Prostate gland (tissue), 2 donors: ENCODE data around the gene CDC42BPB. TPM values are rescaled to one million over a fixed set of nuclear protein-coding genes. Genes with fewer than 3 reads are reported as not detected.

Experiments
- DNase-seq: peaks from one replicate; pipeline ENCODE4 v3.0.0-alpha.2; 2019; ENCODE audit warnings: low spot score
- H3K27ac ChIP-seq, 2 donors: fragments of 200-600 bp; sonication (generic); 2 replicates each; pipeline ENCODE4 v1.5.1; 2017 to 2019
- H3K27me3 ChIP-seq: fragments of 200-600 bp; sonication (generic); replicated peaks from 2 replicates; pipeline ENCODE4 v1.5.1; 2019; ENCODE audit not compliant: insufficient read depth
- H3K36me3 ChIP-seq, 2 donors: fragments of 200-600 bp; sonication (generic); 1 replicate in 1 of 2; 2 replicates in 1 of 2; pipeline versions ENCODE4 v1.5.1 to v1.8.1; 2017 to 2019
- H3K4me1 ChIP-seq: fragments of 200-600 bp; sonication (generic); replicated peaks from 2 replicates; pipeline ENCODE4 v1.5.1; 2019
- H3K4me3 ChIP-seq, 2 donors: fragments of 200-600 bp; sonication (generic); 2 replicates each; pipeline ENCODE4 v1.5.1; 2017 to 2019
- H3K9me3 ChIP-seq: fragments of 200-600 bp; sonication (generic); 2 replicates; pipeline ENCODE4 v1.5.1; 2017
- POLR2A ChIP-seq: fragments of 450-650 bp; IDR thresholded peaks from one replicate; pipeline ENCODE4 v1.6.1; 2016; ENCODE audit warnings: antibody characterized with exemption, mild to moderate bottlenecking
- POLR2AphosphoS5 ChIP-seq: sonication (generic); formaldehyde crosslinking; IDR thresholded peaks from one replicate; pipeline ENCODE4 v1.6.1; 2017; ENCODE audit warnings: antibody characterized with exemption
- WGBS: methylation state at CpG from one replicate; pipeline ENCODE4 v1.1.5; 2018; 5-methylcytosine and 5-hydroxymethylcytosine counted together
- intact Hi-C: fragments of 100-400 bp; cut with DNase I; formaldehyde crosslinking; loops from one replicate; pipeline ENCODE4 v1.14.2; 2022
- total RNA-seq, 2 donors: library from RNA; depleted of rRNA; stranded (reverse); fragments of >200 nt; gene quantifications; one replicate each; pipeline ENCODE4 v1.1.0, GENCODE V29; 2016
- TF ChIP-seq, protein P1 (sequence below), 4 experiments: fragments of 200-600 bp in 2 of 4; fragments of 450-650 bp in 2 of 4; sonication (generic) in 2 of 4; IDR thresholded peaks; 1 replicate in 3 of 4; 2 replicates in 1 of 4; pipeline ENCODE4 v1.5.1; 2016 to 2019; ENCODE audit warnings: antibody characterized with exemption in 4 of 4, mild to moderate bottlenecking in 2 of 4, moderate library complexity in 2 of 4

CDC42BPB gene
- total RNA-seq, 2 donors from 2014 or later, result 78.9 to 172 TPM

DNA sequence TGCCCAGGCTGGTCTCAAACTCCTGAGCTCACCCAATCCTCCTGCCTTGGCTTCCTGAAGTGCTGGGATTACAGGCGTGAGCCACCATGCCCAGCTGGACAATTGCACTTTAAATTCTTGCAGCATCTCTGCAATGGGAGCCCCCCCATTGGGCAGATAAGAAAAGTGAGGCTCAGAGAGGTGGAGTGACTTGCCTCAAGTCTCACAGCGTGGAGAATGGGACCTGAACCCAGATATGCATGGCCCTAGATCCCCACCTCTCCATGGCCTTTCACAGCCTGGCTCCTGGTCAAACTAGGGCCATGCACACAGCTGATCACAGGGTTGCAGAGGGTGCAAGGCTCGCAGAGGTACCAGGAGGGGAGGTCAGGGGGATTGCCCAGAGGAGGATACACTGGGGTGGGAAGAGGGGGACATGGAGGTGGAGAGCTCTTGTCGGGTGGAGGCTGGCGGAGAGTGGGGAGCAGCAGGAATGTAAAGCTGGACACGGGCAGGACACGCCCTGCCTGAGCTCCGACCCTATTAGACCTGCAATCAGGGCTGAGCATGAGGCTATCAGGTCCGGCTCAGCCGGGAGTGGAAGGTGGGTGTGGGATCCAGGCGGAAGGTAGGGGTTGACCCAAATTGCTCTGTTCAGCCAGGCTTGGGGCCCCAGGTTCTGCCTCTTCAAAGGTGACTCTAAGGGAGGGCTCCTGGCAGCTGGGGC lies 44.1 kb upstream of the CDC42BPB start:
- Histone ChIP-seq H3K27me3 (peaks cover 28% of the 10 kb centered on the region), H3K27ac (no peak overlapping the region), H3K9me3 (no peaks in the 10 kb centered on the region), H3K4me1 (peaks cover 4% of the 10 kb centered on the region), H3K4me3 (no peak overlapping the region), H3K36me3 (no peaks in the 10 kb centered on the region)
- TF ChIP-seq, protein P1, sequence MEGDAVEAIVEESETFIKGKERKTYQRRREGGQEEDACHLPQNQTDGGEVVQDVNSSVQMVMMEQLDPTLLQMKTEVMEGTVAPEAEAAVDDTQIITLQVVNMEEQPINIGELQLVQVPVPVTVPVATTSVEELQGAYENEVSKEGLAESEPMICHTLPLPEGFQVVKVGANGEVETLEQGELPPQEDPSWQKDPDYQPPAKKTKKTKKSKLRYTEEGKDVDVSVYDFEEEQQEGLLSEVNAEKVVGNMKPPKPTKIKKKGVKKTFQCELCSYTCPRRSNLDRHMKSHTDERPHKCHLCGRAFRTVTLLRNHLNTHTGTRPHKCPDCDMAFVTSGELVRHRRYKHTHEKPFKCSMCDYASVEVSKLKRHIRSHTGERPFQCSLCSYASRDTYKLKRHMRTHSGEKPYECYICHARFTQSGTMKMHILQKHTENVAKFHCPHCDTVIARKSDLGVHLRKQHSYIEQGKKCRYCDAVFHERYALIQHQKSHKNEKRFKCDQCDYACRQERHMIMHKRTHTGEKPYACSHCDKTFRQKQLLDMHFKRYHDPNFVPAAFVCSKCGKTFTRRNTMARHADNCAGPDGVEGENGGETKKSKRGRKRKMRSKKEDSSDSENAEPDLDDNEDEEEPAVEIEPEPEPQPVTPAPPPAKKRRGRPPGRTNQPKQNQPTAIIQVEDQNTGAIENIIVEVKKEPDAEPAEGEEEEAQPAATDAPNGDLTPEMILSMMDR (IDR thresholded peaks at IDR 0.05), result no peak
- TF ChIP-seq POLR2A (no peak), POLR2AphosphoS5 (no peak)
- intact Hi-C loops, result no loop called here
- DNase-seq, result no peak
- 97% methylated on average over 11 of the region's 11 CpGs for WGBS

DNA sequence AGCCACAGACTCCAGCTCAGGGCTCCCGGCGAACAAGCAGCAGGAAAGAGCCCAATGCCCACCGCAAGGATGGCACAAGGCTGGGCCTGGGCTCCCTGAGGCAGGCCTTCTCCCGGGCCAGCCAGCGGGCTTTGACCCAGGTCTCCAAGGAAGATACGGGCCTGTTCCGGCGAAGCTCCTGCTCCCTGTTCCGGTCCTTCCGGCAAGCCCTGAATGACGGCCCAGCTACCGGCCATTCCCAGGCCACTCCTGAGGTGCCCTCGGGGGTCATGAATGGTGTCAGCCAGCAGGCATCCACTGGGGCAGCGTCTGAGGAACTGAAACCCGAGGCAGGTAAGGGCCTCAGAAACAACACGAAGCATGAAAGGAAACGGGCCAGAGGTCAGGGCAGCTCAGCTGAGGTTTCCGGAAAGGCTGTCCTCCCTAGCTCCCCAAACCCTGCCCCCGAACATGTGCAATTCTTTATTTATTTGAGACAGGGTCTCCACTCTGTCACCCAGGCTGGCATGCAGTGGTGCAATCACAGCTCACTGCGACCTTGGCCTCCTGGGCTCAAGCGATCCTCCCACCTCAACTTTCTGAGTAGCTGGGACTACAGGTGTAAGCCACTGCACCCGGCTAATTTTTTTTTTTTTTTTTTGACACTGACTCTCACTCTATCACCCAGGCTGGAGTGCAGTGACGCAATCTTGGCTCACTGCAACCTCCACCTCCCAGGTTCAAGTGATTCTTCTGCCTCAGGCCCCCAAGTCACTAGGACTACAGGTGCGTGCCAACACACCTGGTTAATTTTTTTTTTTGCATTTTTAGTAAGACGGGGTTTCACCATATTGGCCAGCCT lies 43.2 kb upstream of the CDC42BPB start:
- Histone ChIP-seq H3K4me3 (no peak overlapping the region), H3K4me1 (peaks cover 4% of the 10 kb centered on the region), H3K9me3 (no peaks in the 10 kb centered on the region), H3K27ac (no peak overlapping the region), H3K27me3 (peaks cover 28% of the 10 kb centered on the region), H3K36me3 (no peaks in the 10 kb centered on the region)
- TF ChIP-seq, protein P1 (IDR thresholded peaks at IDR 0.05), result no peak
- no peak for TF ChIP-seq POLR2A
- TF ChIP-seq POLR2AphosphoS5, result no peak
- intact Hi-C loops, result no loop called here
- DNase-seq, result no peak
- WGBS, result 83% methylated on average over 25 of the region's 25 CpGs

DNA sequence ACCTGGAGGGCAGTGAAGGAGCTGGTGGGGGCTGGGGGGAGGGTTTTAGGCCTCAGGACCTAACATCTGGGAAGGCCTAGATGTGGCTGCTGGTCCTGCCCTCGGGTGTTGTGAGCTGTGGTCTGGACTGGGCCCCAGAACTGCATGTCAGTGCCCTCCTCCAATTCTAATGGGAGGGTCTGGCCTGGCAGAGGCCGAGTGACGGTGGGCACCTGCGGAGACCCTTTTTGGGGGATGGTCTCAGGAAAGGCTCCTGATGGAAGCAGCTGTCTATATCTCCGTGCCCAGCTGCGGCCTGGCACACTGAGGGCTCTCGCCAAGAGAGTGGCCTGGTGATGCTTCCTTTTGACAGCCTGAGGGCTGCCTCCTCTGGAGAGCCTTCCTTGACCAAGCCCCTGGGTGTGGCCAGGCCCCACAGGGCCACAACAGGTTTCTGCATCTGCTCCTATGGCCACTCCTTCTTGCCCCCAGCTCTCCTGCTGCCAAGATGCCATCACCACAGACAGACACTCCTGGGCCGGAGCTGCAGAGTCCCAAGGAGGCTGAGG lies 42.5 kb upstream of the CDC42BPB start:
- Histone ChIP-seq H3K4me3 (no peak overlapping the region), H3K27me3 (peaks cover 28% of the 10 kb centered on the region), H3K27ac (no peak overlapping the region), H3K36me3 (no peaks in the 10 kb centered on the region), H3K9me3 (no peaks in the 10 kb centered on the region), H3K4me1 (peaks cover 3% of the 10 kb centered on the region)
- intact Hi-C loops, result no loop called here
- DNase-seq, result no peak
- WGBS, result 76% methylated on average over 6 of the region's 8 CpGs
- TF ChIP-seq, protein P1 (IDR thresholded peaks at IDR 0.05), result no peak
- TF ChIP-seq POLR2A, result no peak
- TF ChIP-seq POLR2AphosphoS5, result no peak

DNA sequence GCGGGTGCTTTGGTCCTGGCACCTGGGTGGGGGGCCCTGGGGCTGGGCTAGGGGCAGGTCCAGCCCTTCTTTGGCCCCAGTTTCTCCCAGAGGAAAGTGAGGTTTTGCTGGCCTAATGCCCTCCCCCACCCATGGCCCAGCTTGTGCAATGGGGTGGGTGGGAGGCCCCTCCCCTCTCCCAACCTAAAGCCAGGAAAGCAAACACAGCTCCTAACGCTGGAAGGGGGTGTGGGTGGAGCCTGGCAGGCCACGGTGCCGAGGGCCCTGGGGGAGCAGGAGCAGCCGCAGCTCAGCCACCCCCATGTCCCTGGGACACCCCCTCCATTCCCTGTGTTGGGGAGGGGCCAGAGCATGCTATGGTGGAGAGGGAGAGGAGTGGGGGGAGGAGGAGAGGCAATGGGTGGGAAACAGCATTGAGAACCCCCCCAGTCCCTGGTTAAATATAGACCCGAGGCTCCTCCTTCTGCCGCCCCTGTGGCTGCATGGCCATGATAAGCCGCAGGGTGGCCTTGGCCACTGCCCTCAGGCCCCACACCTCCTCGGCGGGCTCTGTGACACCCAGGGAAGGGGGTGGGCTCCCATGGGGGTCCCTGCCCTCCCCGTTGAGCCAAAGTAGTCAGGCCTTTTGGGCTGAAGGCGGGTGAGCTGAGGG lies 41.9 kb upstream of the CDC42BPB start:
- Histone ChIP-seq H3K4me1 (no peaks in the 10 kb centered on the region), H3K4me3 (no peak overlapping the region), H3K9me3 (no peaks in the 10 kb centered on the region), H3K27me3 (peaks cover 26% of the 10 kb centered on the region), H3K36me3 (no peaks in the 10 kb centered on the region), H3K27ac (no peak overlapping the region)
- intact Hi-C loops, result no loop called here
- no peak for TF ChIP-seq POLR2A
- TF ChIP-seq, protein P1 (IDR thresholded peaks at IDR 0.05), result no peak
- no peak for TF ChIP-seq POLR2AphosphoS5
- 66% methylated on average over 11 of the region's 12 CpGs for WGBS
- no peak for DNase-seq
